Measurements from ENCODE around the gene DAAM1. TPM values are rescaled to one million over a fixed set of nuclear protein-coding genes. Genes with fewer than 3 reads are reported as not detected.

DAAM1 gene
- total RNA-seq, 1 experiment from 2014 or later = 35.3 TPM

- TF ChIP-seq, protein P1, sequence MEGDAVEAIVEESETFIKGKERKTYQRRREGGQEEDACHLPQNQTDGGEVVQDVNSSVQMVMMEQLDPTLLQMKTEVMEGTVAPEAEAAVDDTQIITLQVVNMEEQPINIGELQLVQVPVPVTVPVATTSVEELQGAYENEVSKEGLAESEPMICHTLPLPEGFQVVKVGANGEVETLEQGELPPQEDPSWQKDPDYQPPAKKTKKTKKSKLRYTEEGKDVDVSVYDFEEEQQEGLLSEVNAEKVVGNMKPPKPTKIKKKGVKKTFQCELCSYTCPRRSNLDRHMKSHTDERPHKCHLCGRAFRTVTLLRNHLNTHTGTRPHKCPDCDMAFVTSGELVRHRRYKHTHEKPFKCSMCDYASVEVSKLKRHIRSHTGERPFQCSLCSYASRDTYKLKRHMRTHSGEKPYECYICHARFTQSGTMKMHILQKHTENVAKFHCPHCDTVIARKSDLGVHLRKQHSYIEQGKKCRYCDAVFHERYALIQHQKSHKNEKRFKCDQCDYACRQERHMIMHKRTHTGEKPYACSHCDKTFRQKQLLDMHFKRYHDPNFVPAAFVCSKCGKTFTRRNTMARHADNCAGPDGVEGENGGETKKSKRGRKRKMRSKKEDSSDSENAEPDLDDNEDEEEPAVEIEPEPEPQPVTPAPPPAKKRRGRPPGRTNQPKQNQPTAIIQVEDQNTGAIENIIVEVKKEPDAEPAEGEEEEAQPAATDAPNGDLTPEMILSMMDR (IDR thresholded peaks at IDR 0.05; ENCODE audit: insufficient read depth in 1 of 2, low read depth in 1 of 2, low read length in 1 of 2, severe bottlenecking in 1 of 2, unreplicated experiment in 1 of 2) = no peak
- intact Hi-C loops (cut with micrococcal nuclease; ENCODE audit: unreplicated experiment) = no loop called here
- Histone ChIP-seq H3K27me3 (replicated peaks; ENCODE audit: control insufficient read depth, insufficient read depth, low read length) (no peaks in the 10 kb centered on the region), H3K4me1 (0 out of 2 replicates have a peak, but pooled peaks cover 5% of the 10 kb centered on the region), H3K4me3 (ENCODE audit: low read depth, low read length) (no peak overlapping the region), H3K36me3 (ENCODE audit: control insufficient read depth, insufficient read depth, low read length) (no peaks in the 10 kb centered on the region), H3K9me3 (no peaks in the 10 kb centered on the region)
- H3K27ac Mint-ChIP-seq (ENCODE audit: unreplicated experiment) = no peak overlapping the region
- H3K27me3 Mint-ChIP-seq (ENCODE audit: insufficient read depth, unreplicated experiment) = peaks cover 2% of the 10 kb centered on the region
- no TSS peak for BruUV-seq (replicated peaks)
- ChIA-PET CTCF (no interaction called here), POLR2A (no interaction called here)
- H3K9me3 Mint-ChIP-seq (ENCODE audit: unreplicated experiment) = no peaks in the 10 kb centered on the region
- no peak overlapping the region for H3K4me3 Mint-ChIP-seq (ENCODE audit: unreplicated experiment)
- H3K36me3 Mint-ChIP-seq (ENCODE audit: insufficient read depth, unreplicated experiment) = no peaks in the 10 kb centered on the region
- H3K4me1 Mint-ChIP-seq (ENCODE audit: low read depth, unreplicated experiment) = peaks cover 5% of the 10 kb centered on the region
- DNase-seq = no peak
These were observed 2.2 kb upstream of the DAAM1 start for GRCh38 chr14:59186306-59186705.

- intact Hi-C loops (cut with micrococcal nuclease; ENCODE audit: unreplicated experiment) = no loop called here
- Mint-ChIP-seq H3K36me3 (ENCODE audit: insufficient read depth, unreplicated experiment) (no peaks in the 10 kb centered on the region), H3K9me3 (ENCODE audit: unreplicated experiment) (no peaks in the 10 kb centered on the region), H3K27me3 (ENCODE audit: insufficient read depth, unreplicated experiment) (peaks cover 2% of the 10 kb centered on the region), H3K4me1 (ENCODE audit: low read depth, unreplicated experiment) (peaks cover 10% of the 10 kb centered on the region), H3K4me3 (ENCODE audit: unreplicated experiment) (peak overlapping the region; percentile 96), H3K27ac (ENCODE audit: unreplicated experiment) (no peak overlapping the region)
- ChIA-PET POLR2A (no interaction called here), CTCF (no interaction called here)
- BruUV-seq (replicated peaks) = no TSS peak
- no peaks in the 10 kb centered on the region for H3K36me3 ChIP-seq (ENCODE audit: control insufficient read depth, insufficient read depth, low read length)
- TF ChIP-seq, protein P1 (IDR thresholded peaks at IDR 0.05; ENCODE audit: insufficient read depth in 1 of 2, low read depth in 1 of 2, low read length in 1 of 2, severe bottlenecking in 1 of 2, unreplicated experiment in 1 of 2) = no peak
- DNase-seq = no peak
- 0 out of 2 replicates have a peak, but pooled peaks cover 5% of the 10 kb centered on the region for H3K4me1 ChIP-seq
- no peaks in the 10 kb centered on the region for H3K27me3 ChIP-seq (replicated peaks; ENCODE audit: control insufficient read depth, insufficient read depth, low read length)
- no peak overlapping the region for H3K4me3 ChIP-seq (ENCODE audit: low read depth, low read length)
- no peaks in the 10 kb centered on the region for H3K9me3 ChIP-seq
These were observed 1.3 kb upstream of the DAAM1 start for GRCh38 chr14:59187118-59187517.

- intact Hi-C loops (cut with micrococcal nuclease; ENCODE audit: unreplicated experiment) = loop anchor here (2.0 kb wide), 2 partner anchors 61 to 127 kb away; no protein-coding TSS in a partner anchor
- Mint-ChIP-seq H3K27me3 (ENCODE audit: insufficient read depth, unreplicated experiment) (peaks cover 2% of the 10 kb centered on the region), H3K4me1 (ENCODE audit: low read depth, unreplicated experiment) (peaks cover 11% of the 10 kb centered on the region), H3K4me3 (ENCODE audit: unreplicated experiment) (peak overlapping the region; percentile 96), H3K9me3 (ENCODE audit: unreplicated experiment) (no peaks in the 10 kb centered on the region), H3K36me3 (ENCODE audit: insufficient read depth, unreplicated experiment) (no peaks in the 10 kb centered on the region), H3K27ac (ENCODE audit: unreplicated experiment) (peak overlapping the region; percentile 31)
- ChIA-PET POLR2A (interaction anchor here (0.5 to 1.2 kb wide), 4 partner anchors 10 to 551 kb away, joined by 3 to 6 read pairs (median 3); partner anchors contain the start of genes JKAMP and L3HYPDH), CTCF (interaction anchor here (0.6 to 1.2 kb wide), 6 partner anchors 43 to 702 kb away, joined by 3 to 5 read pairs (median 4); no protein-coding TSS in a partner anchor)
- DNase-seq = peak; percentile 19 to 36
- TF ChIP-seq, protein P1 (IDR thresholded peaks at IDR 0.05; ENCODE audit: insufficient read depth in 1 of 2, low read depth in 1 of 2, low read length in 1 of 2, severe bottlenecking in 1 of 2, unreplicated experiment in 1 of 2) = no peak
- H3K27me3 ChIP-seq (replicated peaks; ENCODE audit: control insufficient read depth, insufficient read depth, low read length) = no peaks in the 10 kb centered on the region
- H3K4me3 ChIP-seq (ENCODE audit: low read depth, low read length) = peak overlapping the region; percentile 65
- TSS peak; percentile 90 for BruUV-seq (replicated peaks)
- H3K36me3 ChIP-seq (ENCODE audit: control insufficient read depth, insufficient read depth, low read length) = no peaks in the 10 kb centered on the region
- 0 out of 2 replicates have a peak, but pooled peaks cover 5% of the 10 kb centered on the region for H3K4me1 ChIP-seq
- H3K9me3 ChIP-seq = no peaks in the 10 kb centered on the region
These were observed 536 bp upstream of the DAAM1 start for GRCh38 chr14:59187802-59188460.
